ENCODE data around the gene SGF29.
"Not testable (repeated sequence)": the region's sequence is repeated elsewhere in the genome, so short reads cannot be mapped to it uniquely, and the experiment has no call there.

The SGF29 gene

DNA sequence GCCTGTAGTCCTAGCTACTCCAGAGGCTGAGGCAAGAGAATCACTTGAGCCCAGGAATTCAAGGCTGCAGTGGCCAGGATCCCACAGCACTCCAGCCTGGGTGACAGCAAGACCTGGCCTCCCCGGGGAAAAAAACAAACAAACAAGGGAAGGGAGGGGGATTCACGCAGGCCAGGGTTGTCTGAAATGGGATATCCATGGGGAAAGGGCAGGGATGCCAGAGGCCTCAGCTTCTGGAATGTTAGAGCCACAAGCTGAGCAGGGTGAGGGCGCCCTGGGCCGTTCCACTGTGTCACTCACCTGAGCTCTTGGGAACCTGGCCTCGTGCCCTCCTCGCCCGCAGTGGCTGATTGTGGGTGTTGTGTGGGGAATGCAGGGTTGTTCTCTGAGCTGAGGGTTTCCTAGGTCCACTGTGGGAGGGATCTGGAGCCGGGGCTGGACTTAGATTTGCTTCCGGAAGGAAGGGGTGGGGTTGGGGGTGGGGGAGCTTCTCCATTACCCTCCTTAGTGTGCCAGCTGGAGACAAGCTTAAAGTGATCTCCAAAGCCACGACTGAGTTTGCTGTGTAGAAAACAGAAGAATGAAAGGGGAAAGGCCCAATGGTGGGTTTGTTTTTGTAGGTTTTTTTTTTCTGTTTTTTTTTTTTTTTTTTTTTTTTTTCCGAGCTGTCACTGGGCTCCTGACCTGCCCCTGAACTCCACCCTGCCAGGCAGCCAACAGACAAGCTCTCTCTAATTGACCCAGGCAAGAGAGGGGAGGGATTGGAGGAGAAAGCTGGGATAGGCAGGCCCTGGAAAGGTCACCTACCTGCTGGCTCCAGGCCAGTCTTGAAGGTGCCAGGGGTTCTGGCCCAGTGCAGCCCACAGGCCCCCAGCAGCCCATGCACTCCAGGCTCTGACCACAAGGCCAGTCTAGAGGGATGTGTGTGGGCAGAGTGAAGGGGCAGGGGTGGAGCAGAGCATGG lies 56.2 kb downstream of the SGF29 start, which contains the start of gene SULT1A1:
SULT1A1 (minus strand) TSS at position 414 of the 964 bp plus-strand sequence. CDS start 1,189 bp downstream, outside the sequence.
- no peak within 1 kb of the TSS for H3K4me3 ChIP-seq (ENCODE audit: low read depth, low read length)
- no peak for DNase-seq (ENCODE audit: low read depth, low spot score)
- in situ Hi-C loops (cut with HindIII; ENCODE audit: low sequenced_read_pairs): no loop called here
- TF ChIP-seq, protein P1, sequence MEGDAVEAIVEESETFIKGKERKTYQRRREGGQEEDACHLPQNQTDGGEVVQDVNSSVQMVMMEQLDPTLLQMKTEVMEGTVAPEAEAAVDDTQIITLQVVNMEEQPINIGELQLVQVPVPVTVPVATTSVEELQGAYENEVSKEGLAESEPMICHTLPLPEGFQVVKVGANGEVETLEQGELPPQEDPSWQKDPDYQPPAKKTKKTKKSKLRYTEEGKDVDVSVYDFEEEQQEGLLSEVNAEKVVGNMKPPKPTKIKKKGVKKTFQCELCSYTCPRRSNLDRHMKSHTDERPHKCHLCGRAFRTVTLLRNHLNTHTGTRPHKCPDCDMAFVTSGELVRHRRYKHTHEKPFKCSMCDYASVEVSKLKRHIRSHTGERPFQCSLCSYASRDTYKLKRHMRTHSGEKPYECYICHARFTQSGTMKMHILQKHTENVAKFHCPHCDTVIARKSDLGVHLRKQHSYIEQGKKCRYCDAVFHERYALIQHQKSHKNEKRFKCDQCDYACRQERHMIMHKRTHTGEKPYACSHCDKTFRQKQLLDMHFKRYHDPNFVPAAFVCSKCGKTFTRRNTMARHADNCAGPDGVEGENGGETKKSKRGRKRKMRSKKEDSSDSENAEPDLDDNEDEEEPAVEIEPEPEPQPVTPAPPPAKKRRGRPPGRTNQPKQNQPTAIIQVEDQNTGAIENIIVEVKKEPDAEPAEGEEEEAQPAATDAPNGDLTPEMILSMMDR (IDR thresholded peaks at IDR 0.05; ENCODE audit: low read depth, low read length): no peak

DNA sequence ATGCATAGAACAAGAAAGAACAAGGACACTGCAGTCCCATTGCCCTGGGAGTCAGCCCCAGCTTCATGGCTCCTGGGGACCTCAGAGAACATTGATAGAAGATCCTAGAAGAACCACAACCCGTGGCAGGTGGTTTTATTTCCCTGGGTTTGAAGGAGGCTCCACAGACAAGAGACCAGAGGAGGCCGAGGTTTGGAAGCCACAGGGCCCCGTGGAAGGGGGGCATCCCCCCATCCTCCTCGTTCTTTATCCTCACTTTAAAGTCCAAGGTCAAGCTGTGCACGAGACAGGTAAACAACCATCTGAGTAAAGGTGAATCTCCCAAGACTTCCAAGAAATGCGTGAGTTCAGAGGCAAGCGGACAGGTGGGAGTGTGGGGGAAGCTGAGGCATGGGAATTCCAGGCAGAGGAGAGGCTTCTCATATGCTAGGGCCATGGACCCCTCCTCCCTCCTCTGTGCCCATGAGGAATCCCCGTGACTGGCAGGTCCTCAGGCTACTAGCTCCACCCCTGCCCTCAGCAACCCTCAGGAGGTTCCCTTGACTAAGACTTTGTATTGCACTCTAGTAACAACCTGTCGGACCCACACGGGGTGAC lies 57.0 kb downstream of the SGF29 start:
- no peak for DNase-seq (ENCODE audit: low read depth, low spot score)
- TF ChIP-seq, protein P1 (IDR thresholded peaks at IDR 0.05; ENCODE audit: low read depth, low read length): no peak
- H3K4me3 ChIP-seq (ENCODE audit: low read depth, low read length): no peak overlapping the region
- in situ Hi-C loops (cut with HindIII; ENCODE audit: low sequenced_read_pairs): no loop called here

DNA sequence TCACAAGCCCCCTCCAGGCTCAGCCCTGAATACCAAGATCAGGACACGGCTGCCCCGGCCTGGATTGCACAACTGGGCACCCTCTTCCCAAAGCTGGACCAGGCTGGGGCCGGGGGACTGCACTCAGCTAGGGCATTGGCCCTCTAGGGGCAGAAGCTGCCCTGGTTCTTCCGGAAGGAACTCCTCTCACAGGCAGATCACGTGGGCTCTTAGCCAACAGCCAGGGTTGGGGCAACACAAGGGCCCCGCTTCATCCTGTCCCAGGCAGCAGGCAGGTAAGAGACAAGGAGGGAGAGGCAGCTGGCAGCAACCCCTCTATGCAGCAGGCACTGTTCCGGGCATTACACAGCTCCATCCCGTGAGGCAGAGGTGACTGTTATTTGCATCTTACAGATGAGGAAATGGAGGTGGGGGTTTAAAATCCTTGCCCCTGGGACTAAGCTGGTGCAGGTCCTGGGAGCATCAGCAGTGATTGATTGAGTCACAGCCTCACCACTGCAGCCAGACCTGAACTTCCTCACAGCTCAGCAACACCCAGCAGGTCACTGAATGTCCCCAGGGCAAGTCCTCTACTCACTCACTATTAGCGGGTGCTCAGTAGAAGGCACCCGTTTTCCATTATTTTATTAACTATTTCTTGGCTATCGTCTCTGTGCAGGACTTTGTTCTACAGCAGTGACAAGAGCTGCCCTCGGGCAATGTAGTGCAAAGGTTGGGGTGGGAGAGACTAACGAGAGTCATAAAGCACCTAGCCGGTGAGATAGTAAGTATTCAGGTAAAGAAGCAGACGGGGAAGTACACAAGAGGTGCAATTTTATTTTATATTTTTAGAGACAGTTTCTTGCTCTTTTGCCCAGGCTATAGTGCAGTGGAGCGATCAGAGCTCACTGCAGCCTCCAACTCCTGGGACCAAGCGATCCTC lies 58.9 kb downstream of the SGF29 start:
- DNase-seq (ENCODE audit: low read depth, low spot score); in situ Hi-C loops (cut with HindIII; ENCODE audit: low sequenced_read_pairs); H3K4me3 ChIP-seq (ENCODE audit: low read depth, low read length): not testable (repeated sequence)

DNA sequence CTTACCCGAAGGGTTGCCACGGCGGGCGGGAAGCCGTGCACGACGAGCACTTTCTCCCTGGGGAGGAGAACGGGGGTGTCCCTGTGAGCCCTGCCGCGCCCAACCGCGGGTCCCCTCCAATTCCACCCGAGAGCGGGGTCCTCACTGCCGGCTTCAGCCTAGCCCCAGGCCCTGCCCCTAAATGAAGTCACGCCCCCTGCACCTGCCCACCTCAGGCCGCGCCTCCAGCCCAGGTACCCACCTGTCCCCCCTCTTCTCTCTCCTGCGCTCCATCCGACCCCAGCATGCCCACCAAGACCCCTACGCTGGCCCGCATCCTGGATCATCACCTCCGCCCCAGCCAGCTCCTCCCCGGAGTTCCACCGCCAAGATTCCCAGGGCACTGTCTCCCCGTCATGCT lies 60.2 kb downstream of the SGF29 start:
- H3K4me3 ChIP-seq (ENCODE audit: low read depth, low read length); DNase-seq (ENCODE audit: low read depth, low spot score); in situ Hi-C loops (cut with HindIII; ENCODE audit: low sequenced_read_pairs): not testable (repeated sequence)

DNA sequence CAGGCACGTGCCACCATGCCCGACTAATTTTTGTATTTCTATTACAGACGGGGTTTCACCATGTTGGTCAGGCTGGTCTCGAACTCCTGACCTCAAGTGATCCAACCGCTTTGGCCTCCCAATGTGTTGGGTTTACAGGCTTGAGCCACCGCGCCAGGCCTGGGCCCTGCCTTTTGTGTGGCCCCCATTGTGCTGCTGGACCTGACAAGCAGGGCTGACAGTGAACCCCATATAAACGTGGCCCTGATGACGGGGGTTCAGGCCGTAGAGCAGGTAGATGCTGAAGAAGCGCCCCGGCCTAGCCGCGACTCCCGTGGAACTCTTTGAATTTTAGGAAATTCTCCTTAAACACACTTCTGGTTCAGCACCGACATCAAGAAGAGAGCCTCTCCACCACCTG lies 60.8 kb downstream of the SGF29 start:
- DNase-seq (ENCODE audit: low read depth, low spot score); in situ Hi-C loops (cut with HindIII; ENCODE audit: low sequenced_read_pairs); H3K4me3 ChIP-seq (ENCODE audit: low read depth, low read length): not testable (repeated sequence)

DNA sequence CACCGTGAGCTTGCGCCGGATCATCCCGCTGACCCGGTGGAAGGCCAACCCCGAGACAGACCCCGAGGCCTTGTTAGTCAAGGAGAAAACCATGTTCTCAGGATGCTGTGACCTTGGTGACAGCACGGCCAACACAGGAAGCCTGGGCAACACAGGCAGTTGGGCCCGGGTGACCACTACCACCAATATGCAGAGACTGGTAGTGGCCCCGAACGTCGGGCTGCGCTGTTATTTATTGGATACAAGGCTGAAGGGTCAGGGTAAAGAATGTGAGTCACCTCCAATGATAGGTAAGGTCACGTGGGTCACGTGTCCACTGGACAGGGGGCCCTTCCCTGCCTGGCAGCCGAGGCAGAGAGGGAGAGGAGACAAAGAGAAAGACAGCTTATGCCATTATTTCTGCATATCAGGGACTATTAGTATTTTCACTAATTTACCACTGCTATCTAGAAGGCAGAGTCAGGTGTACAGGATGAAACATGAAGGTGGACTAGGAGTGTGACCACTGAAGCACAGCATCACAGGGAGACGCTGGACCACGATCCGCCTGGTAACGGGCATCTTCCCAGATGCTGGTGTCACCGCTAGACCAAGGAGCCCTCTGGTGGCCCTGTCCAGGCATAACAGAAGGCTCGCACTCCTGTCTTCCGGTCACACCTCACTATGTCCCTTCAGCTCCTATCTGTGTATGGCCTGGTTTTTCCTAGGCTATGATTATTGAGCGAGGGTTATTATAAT lies 61.9 kb downstream of the SGF29 start:
- peak; percentile 7 for DNase-seq (ENCODE audit: low read depth, low spot score)
- TF ChIP-seq, protein P1 (IDR thresholded peaks at IDR 0.05; ENCODE audit: low read depth, low read length): peak; percentile 55
- in situ Hi-C loops (cut with HindIII; ENCODE audit: low sequenced_read_pairs); H3K4me3 ChIP-seq (ENCODE audit: low read depth, low read length): not testable (repeated sequence)

DNA sequence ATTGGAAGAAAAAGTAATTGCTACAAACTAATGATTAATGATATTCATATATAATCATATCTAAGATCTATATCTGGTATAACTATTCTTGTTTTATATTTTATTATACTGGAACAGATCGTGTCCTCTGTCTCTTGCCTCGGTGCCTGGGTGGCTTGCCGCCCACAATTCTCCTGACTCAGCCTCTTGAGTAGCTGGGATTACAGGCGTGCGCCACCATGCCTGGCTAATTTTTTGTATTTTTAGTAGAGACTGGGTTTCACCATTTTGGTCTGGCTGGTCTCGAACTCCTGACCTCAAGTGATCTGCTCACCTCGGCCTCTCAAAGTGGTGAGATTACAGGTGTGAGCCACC lies 62.5 kb downstream of the SGF29 start:
- in situ Hi-C loops (cut with HindIII; ENCODE audit: low sequenced_read_pairs); H3K4me3 ChIP-seq (ENCODE audit: low read depth, low read length); DNase-seq (ENCODE audit: low read depth, low spot score): not testable (repeated sequence)

DNA sequence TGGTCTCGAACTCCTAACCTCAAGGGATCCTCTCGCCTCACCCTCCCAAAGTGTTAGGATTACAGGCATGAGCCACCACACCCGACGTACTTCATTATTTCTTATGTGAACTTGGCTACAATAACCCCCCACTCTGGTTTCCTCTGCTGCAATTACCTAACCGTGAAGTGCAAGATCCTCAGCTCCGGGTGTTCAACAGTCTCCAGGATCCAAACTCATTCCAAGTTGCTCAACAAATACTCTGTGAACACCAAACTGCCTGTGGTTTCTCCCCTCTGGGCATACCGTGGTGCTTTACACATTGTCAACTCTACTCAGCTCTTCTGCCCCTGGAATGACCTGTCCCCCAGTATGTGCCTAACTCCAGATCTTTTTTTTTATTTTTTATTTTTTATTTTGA lies 62.9 kb downstream of the SGF29 start:
- H3K4me3 ChIP-seq (ENCODE audit: low read depth, low read length): no peak overlapping the region
- no peak for DNase-seq (ENCODE audit: low read depth, low spot score)
- in situ Hi-C loops (cut with HindIII; ENCODE audit: low sequenced_read_pairs): no loop called here
- TF ChIP-seq, protein P1 (IDR thresholded peaks at IDR 0.05; ENCODE audit: low read depth, low read length): no peak

All from astrocyte of the spinal cord (primary cell).